ENCODE measurements around the gene CD2BP2.

DNA sequence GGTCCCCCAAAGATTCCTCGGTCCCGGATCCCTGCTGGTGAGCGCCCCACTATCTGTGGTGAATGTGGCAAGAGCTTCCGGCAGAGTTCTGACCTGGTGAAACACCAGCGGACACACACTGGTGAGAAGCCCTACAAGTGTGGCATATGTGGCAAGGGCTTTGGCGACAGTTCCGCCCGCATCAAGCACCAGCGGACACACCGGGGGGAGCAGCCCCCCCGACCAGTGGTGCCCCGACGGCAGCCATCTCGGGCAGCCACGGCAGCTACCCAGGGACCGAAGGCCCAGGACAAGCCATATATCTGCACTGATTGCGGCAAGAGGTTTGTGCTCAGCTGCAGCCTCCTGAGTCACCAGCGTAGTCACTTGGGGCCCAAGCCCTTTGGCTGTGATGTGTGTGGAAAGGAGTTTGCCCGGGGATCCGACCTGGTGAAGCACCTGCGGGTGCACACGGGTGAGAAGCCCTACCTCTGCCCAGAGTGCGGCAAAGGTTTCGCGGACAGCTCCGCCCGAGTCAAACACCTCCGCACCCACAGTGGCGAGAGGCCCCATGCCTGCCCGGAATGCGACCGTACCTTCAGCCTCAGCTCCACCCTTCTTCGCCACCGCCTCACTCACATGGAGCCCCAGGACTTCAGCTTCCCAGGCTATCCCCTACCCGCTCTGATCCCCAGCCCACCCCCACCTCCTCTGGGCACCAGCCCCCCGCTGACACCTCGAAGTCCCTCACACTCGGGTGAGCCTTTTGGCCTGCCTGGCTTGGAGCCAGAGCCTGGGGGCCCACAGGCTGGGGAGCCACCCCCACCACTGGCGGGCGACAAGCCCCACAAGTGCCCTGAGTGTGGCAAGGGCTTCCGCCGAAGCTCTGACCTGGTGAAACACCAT lies 42.9 kb upstream of the CD2BP2 start:
- TF ChIP-seq EZH2 (conservative IDR thresholded peaks at IDR 0.05; ENCODE audit: low read depth, low read length) (no peak), SMC3 (IDR thresholded peaks at IDR 0.05; ENCODE audit: low read length) (no peak), ZNF160 (CRISPR knock-in tag; IDR thresholded peaks at IDR 0.05) (no peak), GTF2F1 (IDR thresholded peaks at IDR 0.05; ENCODE audit: low read length) (no peak), ZNF431 (CRISPR knock-in tag; IDR thresholded peaks at IDR 0.05; ENCODE audit: borderline replicate concordance, low read depth) (no peak)
- TF ChIP-seq, protein P1, sequence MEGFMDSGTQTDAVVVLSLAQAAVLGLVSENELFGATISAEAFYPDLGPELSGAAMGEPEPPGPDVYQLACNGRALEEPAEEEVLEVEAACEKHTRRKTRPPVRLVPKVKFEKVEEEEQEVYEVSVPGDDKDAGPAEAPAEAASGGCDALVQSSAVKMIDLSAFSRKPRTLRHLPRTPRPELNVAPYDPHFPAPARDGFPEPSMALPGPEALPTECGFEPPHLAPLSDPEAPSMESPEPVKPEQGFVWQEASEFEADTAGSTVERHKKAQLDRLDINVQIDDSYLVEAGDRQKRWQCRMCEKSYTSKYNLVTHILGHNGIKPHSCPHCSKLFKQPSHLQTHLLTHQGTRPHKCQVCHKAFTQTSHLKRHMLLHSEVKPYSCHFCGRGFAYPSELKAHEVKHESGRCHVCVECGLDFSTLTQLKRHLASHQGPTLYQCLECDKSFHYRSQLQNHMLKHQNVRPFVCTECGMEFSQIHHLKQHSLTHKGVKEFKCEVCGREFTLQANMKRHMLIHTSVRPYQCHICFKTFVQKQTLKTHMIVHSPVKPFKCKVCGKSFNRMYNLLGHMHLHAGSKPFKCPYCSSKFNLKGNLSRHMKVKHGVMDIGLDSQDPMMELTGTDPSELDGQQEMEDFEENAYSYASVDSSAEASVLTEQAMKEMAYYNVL (CRISPR knock-in tag; IDR thresholded peaks at IDR 0.05; ENCODE audit: borderline replicate concordance): no peak
- TF ChIP-seq, protein P2, sequence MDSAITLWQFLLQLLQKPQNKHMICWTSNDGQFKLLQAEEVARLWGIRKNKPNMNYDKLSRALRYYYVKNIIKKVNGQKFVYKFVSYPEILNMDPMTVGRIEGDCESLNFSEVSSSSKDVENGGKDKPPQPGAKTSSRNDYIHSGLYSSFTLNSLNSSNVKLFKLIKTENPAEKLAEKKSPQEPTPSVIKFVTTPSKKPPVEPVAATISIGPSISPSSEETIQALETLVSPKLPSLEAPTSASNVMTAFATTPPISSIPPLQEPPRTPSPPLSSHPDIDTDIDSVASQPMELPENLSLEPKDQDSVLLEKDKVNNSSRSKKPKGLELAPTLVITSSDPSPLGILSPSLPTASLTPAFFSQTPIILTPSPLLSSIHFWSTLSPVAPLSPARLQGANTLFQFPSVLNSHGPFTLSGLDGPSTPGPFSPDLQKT (CRISPR knock-in tag; IDR thresholded peaks at IDR 0.05; ENCODE audit: borderline replicate concordance): no peak
- TF ChIP-seq, protein P3, sequence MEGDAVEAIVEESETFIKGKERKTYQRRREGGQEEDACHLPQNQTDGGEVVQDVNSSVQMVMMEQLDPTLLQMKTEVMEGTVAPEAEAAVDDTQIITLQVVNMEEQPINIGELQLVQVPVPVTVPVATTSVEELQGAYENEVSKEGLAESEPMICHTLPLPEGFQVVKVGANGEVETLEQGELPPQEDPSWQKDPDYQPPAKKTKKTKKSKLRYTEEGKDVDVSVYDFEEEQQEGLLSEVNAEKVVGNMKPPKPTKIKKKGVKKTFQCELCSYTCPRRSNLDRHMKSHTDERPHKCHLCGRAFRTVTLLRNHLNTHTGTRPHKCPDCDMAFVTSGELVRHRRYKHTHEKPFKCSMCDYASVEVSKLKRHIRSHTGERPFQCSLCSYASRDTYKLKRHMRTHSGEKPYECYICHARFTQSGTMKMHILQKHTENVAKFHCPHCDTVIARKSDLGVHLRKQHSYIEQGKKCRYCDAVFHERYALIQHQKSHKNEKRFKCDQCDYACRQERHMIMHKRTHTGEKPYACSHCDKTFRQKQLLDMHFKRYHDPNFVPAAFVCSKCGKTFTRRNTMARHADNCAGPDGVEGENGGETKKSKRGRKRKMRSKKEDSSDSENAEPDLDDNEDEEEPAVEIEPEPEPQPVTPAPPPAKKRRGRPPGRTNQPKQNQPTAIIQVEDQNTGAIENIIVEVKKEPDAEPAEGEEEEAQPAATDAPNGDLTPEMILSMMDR (CRISPR knock-in tag; IDR thresholded peaks at IDR 0.05): no peak
